BJ (cell line): ENCODE results near the gene HRH3. TPM values are rescaled to one million over a fixed set of nuclear protein-coding genes. Genes with fewer than 3 reads are reported as not detected.

ENCODE experiments used
- CTCF ChIA-PET: fragments of 350-600 bp; formaldehyde crosslinking; extraction: SDS; loops from one replicate; lab custom pipeline; 2021; ENCODE audit warnings: antibody characterized with exemption, inconsistent platforms; lab: Yijun Ruan, JAX
- POLR2A ChIA-PET: fragments of 300-600 bp; sonication (Branson Sonifier 250); formaldehyde crosslinking; extraction: SDS; loops from one replicate; lab custom pipeline; 2021; ENCODE audit warnings: antibody characterized with exemption; lab: Charles Lee
- DNase-seq: peaks from one replicate; pipeline ENCODE4 v3.0.0-alpha.2; 2011; ENCODE audit warnings: low read depth
- H3K27me3 ChIP-seq: 2 replicates; pipeline ENCODE4 v1.6.0; 2011; ENCODE audit warnings: low read length; ENCODE audit not compliant: control insufficient read depth, insufficient read depth
- H3K36me3 ChIP-seq: 2 replicates; pipeline ENCODE4 v1.5.1; 2011; ENCODE audit warnings: low read length; ENCODE audit not compliant: control insufficient read depth, insufficient read depth
- H3K4me3 ChIP-seq: 2 replicates; pipeline ENCODE4 v1.5.1; 2011; ENCODE audit warnings: low read depth, mild to moderate bottlenecking, control low read depth, low read length
- polyA plus RNA-seq: library from polyadenylated mRNA; depleted of rRNA; stranded (reverse); fragments of >200 nt; gene quantifications from 2 replicates; pipeline ENCODE4 v1.2.3, GENCODE V29; 2011; rRNA removed
- TF ChIP-seq, protein P1 (sequence below): IDR thresholded peaks from 2 replicates; pipeline ENCODE4 v1.5.1; 2011; ENCODE audit warnings: low read depth, mild to moderate bottlenecking, control low read depth, inconsistent platforms, low read length, moderate library complexity; ENCODE audit not compliant: insufficient read depth

Gene HRH3
- polyA plus RNA-seq, 1 experiment = not detected

DNA sequence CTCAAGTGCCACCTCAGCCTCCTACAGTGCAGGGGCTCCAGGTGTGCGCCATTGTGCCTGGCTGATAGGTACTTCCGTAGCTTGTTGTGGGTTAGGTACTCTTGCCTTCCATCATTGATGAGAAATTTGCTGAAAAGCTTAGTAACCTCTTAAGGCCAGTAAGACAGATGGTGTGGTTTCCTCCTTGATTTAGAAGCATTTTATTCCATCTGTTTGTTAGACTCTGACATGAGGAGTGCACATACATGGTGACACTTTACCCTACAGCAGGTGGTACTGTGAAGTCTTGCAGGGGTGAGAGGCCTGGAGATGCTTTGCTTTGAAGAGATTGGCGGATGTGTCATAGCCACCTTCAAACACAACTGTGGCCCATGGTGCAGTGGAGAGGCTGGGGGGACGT is 52.0 kb downstream of the HRH3 start:
- H3K27me3 ChIP-seq = no peaks in the 10 kb centered on the region
- POLR2A ChIA-PET = no interaction called here
- CTCF ChIA-PET = interaction anchor here (1.9 kb wide), 1 partner anchor 12 kb away, joined by 9 read pairs; no protein-coding TSS in a partner anchor
- H3K36me3 ChIP-seq = peaks cover 22% of the 10 kb centered on the region
- no peak overlapping the region for H3K4me3 ChIP-seq
- TF ChIP-seq, protein P1, sequence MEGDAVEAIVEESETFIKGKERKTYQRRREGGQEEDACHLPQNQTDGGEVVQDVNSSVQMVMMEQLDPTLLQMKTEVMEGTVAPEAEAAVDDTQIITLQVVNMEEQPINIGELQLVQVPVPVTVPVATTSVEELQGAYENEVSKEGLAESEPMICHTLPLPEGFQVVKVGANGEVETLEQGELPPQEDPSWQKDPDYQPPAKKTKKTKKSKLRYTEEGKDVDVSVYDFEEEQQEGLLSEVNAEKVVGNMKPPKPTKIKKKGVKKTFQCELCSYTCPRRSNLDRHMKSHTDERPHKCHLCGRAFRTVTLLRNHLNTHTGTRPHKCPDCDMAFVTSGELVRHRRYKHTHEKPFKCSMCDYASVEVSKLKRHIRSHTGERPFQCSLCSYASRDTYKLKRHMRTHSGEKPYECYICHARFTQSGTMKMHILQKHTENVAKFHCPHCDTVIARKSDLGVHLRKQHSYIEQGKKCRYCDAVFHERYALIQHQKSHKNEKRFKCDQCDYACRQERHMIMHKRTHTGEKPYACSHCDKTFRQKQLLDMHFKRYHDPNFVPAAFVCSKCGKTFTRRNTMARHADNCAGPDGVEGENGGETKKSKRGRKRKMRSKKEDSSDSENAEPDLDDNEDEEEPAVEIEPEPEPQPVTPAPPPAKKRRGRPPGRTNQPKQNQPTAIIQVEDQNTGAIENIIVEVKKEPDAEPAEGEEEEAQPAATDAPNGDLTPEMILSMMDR = no peak
- DNase-seq = no peak

DNA sequence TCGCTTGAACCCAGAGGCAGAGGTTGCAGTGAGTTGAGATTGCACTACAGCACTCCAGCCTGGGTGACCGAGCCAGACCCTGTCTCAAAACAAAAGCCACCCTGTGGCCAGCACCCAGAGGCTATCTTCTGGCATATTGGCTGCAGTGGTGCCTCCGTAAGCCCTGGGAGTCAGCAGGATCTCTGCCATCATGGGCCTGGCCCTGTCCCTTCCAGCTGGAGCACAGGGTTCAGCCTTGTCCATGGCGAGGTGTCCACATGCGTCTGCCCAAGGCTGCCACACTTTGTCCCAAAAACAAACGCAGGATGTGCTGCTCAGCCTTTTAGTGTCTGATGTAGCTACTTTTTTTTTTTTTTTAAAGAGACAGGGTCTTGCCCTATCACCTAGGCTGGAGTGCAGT is 52.6 kb downstream of the HRH3 start:
- no peak for DNase-seq
- Histone ChIP-seq H3K27me3 (no peaks in the 10 kb centered on the region), H3K36me3 (peaks cover 25% of the 10 kb centered on the region), H3K4me3 (no peak overlapping the region)
- ChIA-PET CTCF (interaction anchor here (0.8 to 1.9 kb wide), 2 partner anchors 11 to 31 kb away, joined by 4 to 9 read pairs; no protein-coding TSS in a partner anchor), POLR2A (no interaction called here)
- TF ChIP-seq, protein P1 = no peak

GRCh38 chr20:62165762-62166399 is 54.2 kb downstream of the HRH3 start:
- no peak for DNase-seq
- ChIA-PET CTCF (interaction anchor here (1.9 kb wide), 1 partner anchor 10 kb away, joined by 9 read pairs; no protein-coding TSS in a partner anchor), POLR2A (no interaction called here)
- Histone ChIP-seq H3K27me3 (no peaks in the 10 kb centered on the region), H3K36me3 (peaks cover 34% of the 10 kb centered on the region), H3K4me3 (no peak overlapping the region)
- TF ChIP-seq, protein P1 = no peak

Other genes starting within 250 kb of the HRH3 start
- 1.2 and 1.4 TPM in 2 replicates for gene TAF4, start 154.4 kb downstream of the HRH3 start, polyA plus RNA-seq
- 23.5 and 48.2 TPM in 2 replicates for gene LSM14B, start 97.8 kb downstream of the HRH3 start, polyA plus RNA-seq
- 319 and 478 TPM in 2 replicates for gene PSMA7, start 76.9 kb downstream of the HRH3 start, polyA plus RNA-seq
- gene SS18L1, start 76.5 kb downstream of the HRH3 start, polyA plus RNA-seq = 5.4 and 6.7 TPM in 2 replicates
- 17.6 and 19.3 TPM in 2 replicates for gene MTG2, start 37.2 kb downstream of the HRH3 start, polyA plus RNA-seq
- 15.9 and 20.5 TPM in 2 replicates for gene OSBPL2, start 18.2 kb upstream of the HRH3 start, polyA plus RNA-seq
- gene ADRM1, start 82.7 kb upstream of the HRH3 start, polyA plus RNA-seq = 81.5 and 115 TPM in 2 replicates
- gene LAMA5, start 147.0 kb upstream of the HRH3 start, polyA plus RNA-seq = 0.82 and 1.1 TPM in 2 replicates
- 3,553 and 3,818 TPM in 2 replicates for gene RPS21, start 166.8 kb upstream of the HRH3 start, polyA plus RNA-seq
- gene CABLES2, start 187.0 kb upstream of the HRH3 start, polyA plus RNA-seq = 3.6 and 4.8 TPM in 2 replicates
- gene RBBP8NL, start 207.3 kb upstream of the HRH3 start, polyA plus RNA-seq = not detected in 2 replicates